Measurements from ENCODE around the gene BPIFA3. TPM values are rescaled to one million over a fixed set of nuclear protein-coding genes. Genes with fewer than 3 reads are reported as not detected.

Gene BPIFA3
- total RNA-seq, 2 donors from 2014 or later: 7.7 TPM; not detected in 1

DNA sequence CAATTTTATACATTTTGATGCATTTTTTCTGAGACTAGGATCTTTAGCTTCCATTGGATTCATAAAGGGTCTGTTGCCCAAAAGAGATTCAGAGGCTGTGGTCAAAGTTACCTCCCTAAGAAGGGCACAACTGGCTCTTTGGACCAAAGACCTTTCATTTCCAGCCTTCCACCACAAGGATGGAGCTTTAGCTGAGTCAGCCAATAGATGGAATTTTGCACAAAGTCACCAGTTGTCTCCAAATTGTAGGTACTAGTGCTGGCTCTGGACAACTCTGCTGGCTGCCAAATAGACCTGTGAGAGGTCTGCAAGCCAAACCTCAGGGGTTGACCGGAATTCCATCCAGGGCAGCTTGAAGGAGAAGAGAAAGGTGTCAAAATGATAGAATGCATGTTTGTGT lies 19.2 kb downstream of the BPIFA3 start:
- H3K4me3 ChIP-seq: no peak overlapping the region
- no peak for DNase-seq (ENCODE audit: low spot score)
- no peaks in the 10 kb centered on the region for H3K27me3 ChIP-seq (replicated peaks; ENCODE audit: insufficient read depth)
- H3K9me3 ChIP-seq: no peaks in the 10 kb centered on the region
- WGBS: 40% methylated on average over 1 of the region's 1 CpG
- intact Hi-C loops (cut with DNase I): no loop called here
- TF ChIP-seq POLR2AphosphoS5 (IDR thresholded peaks at IDR 0.05) (no peak), POLR2A (IDR thresholded peaks at IDR 0.05) (no peak)
- TF ChIP-seq, protein P1, sequence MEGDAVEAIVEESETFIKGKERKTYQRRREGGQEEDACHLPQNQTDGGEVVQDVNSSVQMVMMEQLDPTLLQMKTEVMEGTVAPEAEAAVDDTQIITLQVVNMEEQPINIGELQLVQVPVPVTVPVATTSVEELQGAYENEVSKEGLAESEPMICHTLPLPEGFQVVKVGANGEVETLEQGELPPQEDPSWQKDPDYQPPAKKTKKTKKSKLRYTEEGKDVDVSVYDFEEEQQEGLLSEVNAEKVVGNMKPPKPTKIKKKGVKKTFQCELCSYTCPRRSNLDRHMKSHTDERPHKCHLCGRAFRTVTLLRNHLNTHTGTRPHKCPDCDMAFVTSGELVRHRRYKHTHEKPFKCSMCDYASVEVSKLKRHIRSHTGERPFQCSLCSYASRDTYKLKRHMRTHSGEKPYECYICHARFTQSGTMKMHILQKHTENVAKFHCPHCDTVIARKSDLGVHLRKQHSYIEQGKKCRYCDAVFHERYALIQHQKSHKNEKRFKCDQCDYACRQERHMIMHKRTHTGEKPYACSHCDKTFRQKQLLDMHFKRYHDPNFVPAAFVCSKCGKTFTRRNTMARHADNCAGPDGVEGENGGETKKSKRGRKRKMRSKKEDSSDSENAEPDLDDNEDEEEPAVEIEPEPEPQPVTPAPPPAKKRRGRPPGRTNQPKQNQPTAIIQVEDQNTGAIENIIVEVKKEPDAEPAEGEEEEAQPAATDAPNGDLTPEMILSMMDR (IDR thresholded peaks at IDR 0.05): no peak
- H3K36me3 ChIP-seq: no peaks in the 10 kb centered on the region
- H3K27ac ChIP-seq: no peak overlapping the region
- H3K4me1 ChIP-seq (replicated peaks): no peaks in the 10 kb centered on the region

DNA sequence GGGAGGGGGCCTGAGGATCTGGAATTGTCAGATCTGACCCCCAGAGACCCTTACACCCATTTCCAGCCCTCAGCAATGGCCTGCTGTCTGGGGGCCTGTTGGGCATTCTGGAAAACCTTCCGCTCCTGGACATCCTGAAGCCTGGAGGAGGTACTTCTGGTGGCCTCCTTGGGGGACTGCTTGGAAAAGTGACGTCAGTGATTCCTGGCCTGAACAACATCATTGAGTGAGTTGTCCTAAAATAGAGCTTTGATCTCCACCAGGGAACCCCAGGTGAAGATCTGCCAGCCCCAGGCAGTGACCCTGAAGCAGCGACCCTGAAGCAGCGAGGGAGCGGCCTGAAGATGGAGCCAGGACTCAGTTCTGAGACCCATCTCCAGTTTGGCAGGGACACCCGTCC lies 20.8 kb downstream of the BPIFA3 start:
- H3K27ac ChIP-seq: no peak overlapping the region
- no peak overlapping the region for H3K4me3 ChIP-seq
- TF ChIP-seq, protein P1 (IDR thresholded peaks at IDR 0.05): no peak
- TF ChIP-seq POLR2AphosphoS5 (IDR thresholded peaks at IDR 0.05) (no peak), POLR2A (IDR thresholded peaks at IDR 0.05) (no peak)
- WGBS: 71% methylated on average over 6 of the region's 6 CpGs
- H3K9me3 ChIP-seq: no peaks in the 10 kb centered on the region
- intact Hi-C loops (cut with DNase I): no loop called here
- no peaks in the 10 kb centered on the region for H3K4me1 ChIP-seq (replicated peaks)
- no peaks in the 10 kb centered on the region for H3K36me3 ChIP-seq
- no peak for DNase-seq (ENCODE audit: low spot score)
- H3K27me3 ChIP-seq (replicated peaks; ENCODE audit: insufficient read depth): no peaks in the 10 kb centered on the region

DNA sequence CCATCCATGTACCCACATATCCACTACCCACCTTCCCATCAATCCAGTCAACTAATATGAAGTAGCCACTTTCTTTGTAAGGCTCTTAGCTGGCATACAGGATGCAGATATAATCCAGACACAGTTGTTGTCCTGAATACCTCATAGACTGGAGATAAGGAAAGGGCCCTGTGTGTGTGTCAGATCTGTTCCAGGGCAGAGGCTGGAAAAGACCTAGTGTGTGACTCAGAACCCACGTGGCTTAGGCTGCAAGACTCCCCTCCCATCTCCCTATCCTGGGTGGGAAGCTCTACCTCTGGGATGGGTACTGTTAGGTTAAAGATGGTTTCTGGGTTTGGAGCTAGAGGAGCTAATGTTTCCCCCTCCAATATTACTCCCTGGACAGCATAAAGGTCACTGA lies 22.3 kb downstream of the BPIFA3 start:
- TF ChIP-seq POLR2A (IDR thresholded peaks at IDR 0.05) (no peak), POLR2AphosphoS5 (IDR thresholded peaks at IDR 0.05) (no peak)
- TF ChIP-seq, protein P1 (IDR thresholded peaks at IDR 0.05): no peak

DNA sequence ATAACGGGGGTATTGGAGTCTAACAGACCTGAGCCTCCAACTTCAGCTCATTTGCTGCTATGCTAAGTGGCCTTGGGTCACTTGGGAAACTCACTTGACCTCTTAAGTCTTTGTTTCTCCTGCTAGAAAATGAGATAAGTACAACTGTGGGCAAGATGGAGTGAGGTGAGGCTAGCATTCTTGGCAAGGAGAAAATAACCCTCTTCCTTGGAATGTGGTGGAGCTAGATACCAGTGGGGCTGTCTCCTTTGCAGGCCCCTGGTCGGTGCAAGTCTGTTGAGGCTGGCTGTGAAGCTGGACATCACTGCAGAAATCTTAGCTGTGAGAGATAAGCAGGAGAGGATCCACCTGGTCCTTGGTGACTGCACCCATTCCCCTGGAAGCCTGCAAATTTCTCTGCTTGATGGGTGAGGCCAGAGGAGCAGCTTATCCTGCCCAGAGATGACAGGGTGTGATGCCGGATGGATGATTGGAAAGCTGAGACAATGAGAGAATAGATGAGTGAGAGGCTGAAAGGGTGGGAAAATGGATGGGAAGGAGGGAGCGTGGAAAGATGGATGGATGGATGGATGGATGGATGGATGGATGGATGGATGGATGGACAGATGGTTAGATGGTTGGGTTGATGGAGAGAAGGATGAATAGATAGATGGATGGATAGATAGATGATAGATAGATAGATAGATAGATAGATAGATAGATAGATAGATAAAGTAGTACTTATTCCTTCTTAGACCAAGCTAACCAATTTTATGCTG lies 23.0 kb downstream of the BPIFA3 start:
- Histone ChIP-seq H3K4me3 (no peak overlapping the region), H3K27ac (no peak overlapping the region), H3K27me3 (replicated peaks; ENCODE audit: insufficient read depth) (no peaks in the 10 kb centered on the region), H3K9me3 (no peaks in the 10 kb centered on the region), H3K4me1 (replicated peaks) (no peaks in the 10 kb centered on the region), H3K36me3 (no peaks in the 10 kb centered on the region)
- 91% methylated on average over 4 of the region's 4 CpGs for WGBS
- intact Hi-C loops (cut with DNase I): no loop called here
- TF ChIP-seq, protein P1 (IDR thresholded peaks at IDR 0.05): no peak
- TF ChIP-seq POLR2AphosphoS5 (IDR thresholded peaks at IDR 0.05) (no peak), POLR2A (IDR thresholded peaks at IDR 0.05) (no peak)
- DNase-seq (ENCODE audit: low spot score): no peak

More for the DNA sequence above, 22.3 kb downstream of the BPIFA3 start:
- no peaks in the 10 kb centered on the region for H3K27me3 ChIP-seq (replicated peaks; ENCODE audit: insufficient read depth)
- H3K9me3 ChIP-seq: no peaks in the 10 kb centered on the region
- no peak overlapping the region for H3K4me3 ChIP-seq
- H3K27ac ChIP-seq: no peak overlapping the region
- WGBS: 53% methylated on average over 1 of the region's 1 CpG
- no peaks in the 10 kb centered on the region for H3K4me1 ChIP-seq (replicated peaks)
- DNase-seq (ENCODE audit: low spot score): no peak
- intact Hi-C loops (cut with DNase I): no loop called here
- no peaks in the 10 kb centered on the region for H3K36me3 ChIP-seq

DNA sequence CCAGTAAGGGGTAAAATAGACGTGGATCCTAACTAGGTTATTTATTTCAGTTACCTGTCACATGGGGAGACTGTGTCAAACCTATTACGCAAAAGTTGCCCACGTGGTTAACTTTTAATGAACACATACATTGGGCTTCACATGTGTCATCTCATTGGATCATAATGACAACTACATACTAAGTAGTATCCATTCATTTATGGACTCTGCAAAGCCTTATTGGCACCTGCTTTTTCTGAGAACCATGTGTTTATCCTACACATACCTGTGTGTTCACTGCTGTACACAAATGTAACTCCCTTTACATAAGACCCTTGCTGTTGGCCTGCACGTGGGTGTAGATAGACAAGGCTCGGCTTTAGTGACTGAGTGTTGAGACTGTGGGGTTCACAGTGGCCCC lies 23.8 kb downstream of the BPIFA3 start:
- Histone ChIP-seq H3K4me3 (no peak overlapping the region), H3K9me3 (no peaks in the 10 kb centered on the region), H3K36me3 (no peaks in the 10 kb centered on the region), H3K4me1 (replicated peaks) (no peaks in the 10 kb centered on the region), H3K27me3 (replicated peaks; ENCODE audit: insufficient read depth) (no peaks in the 10 kb centered on the region), H3K27ac (no peak overlapping the region)
- intact Hi-C loops (cut with DNase I): no loop called here
- TF ChIP-seq POLR2AphosphoS5 (IDR thresholded peaks at IDR 0.05): no peak
- TF ChIP-seq, protein P1 (IDR thresholded peaks at IDR 0.05): no peak
- TF ChIP-seq POLR2A (IDR thresholded peaks at IDR 0.05): no peak
- WGBS: 65% methylated on average over 5 of the region's 5 CpGs
- DNase-seq (ENCODE audit: low spot score): no peak

All from prostate gland (tissue), 2 donors.